Activated CD4-positive, alpha-beta T cell treated with anti-CD3 and anti-CD28 coated beads for 4 hours (primary cell): ENCODE results near the gene DST.
"Not testable (repeated sequence)": the region's sequence is repeated elsewhere in the genome, so short reads cannot be mapped to it uniquely, and the experiment has no call there.

Experiments used
- DNase-seq, 2 donors: peaks; one replicate each; pipeline ENCODE4 v3.0.0-alpha.2; 2020

DST gene

GRCh38 chr6:56513631-56514030, 129.1 kb downstream of the DST start:
- no peak for DNase-seq

DNA sequence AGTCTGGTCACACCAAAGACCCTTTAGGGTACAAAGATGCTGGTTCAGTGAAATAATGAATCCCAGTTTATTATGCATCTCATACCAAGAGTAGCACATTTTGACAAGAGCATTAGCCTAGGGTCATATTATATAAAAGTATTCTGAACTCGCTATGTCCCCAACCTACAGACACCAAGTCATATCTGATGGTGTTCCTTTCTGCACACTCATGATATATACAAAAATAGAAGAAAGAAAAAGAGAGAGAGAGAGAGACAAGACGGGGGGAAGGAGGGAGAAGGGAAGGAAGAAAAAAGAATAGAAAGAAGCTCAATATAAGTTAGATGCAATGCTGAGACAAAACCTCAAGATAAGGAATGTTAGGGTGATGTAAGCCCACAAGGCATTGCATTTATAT, 131.1 kb downstream of the DST start:
- DNase-seq = no peak

DNA sequence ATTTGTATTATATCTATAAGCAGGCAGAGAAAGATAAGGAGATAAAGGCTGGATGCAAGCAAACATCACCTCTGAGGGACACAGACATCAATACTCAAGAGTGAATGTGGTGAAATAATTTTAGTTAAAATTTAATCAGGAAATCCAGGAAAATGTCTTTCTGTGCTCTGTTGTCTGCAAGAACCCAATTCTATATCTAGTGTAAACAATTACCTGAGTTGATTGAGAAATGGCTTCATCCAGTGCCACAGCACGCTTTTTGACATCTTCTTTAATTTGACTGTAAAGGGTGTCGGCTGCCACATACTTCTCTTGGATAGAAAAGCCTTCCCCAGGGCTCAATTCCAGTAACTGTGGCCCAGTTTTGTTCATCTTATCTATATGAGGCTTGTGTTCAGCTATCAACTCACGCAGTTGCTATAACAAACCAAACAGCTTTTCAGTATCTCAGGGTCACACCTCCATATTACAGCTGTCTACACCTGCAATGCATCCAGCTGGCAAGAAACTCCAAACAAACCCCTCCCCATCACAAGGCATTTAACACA, 131.6 kb downstream of the DST start:
- DNase-seq = no peak

GRCh38 chr6:56509031-56509430, 133.7 kb downstream of the DST start:
- DNase-seq = no peak

DNA sequence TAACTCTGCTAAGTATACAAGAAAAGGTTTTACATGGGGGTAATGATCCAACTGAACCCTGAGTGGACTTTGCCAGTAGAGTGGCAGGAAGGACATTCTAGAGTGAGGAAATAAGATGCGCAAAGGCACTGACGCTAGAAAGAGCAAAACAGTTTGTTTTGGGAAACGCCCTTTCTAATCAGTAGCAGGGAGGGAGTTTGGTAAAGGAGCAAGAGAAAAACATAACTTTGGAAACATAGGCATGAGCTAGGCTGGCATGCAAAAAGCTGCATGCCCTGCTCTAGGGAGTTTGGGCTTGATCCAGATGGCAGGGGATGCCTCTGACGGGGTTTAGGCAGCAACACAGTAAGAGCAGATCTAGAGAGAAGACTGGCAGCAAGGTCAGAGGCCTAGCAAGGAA, 135.2 kb downstream of the DST start:
- DNase-seq = no peak

GRCh38 chr6:56505512-56506260, 137.0 kb downstream of the DST start:
- no peak for DNase-seq

GRCh38 chr6:56501993-56502392, 140.7 kb downstream of the DST start:
- DNase-seq = no peak

DNA sequence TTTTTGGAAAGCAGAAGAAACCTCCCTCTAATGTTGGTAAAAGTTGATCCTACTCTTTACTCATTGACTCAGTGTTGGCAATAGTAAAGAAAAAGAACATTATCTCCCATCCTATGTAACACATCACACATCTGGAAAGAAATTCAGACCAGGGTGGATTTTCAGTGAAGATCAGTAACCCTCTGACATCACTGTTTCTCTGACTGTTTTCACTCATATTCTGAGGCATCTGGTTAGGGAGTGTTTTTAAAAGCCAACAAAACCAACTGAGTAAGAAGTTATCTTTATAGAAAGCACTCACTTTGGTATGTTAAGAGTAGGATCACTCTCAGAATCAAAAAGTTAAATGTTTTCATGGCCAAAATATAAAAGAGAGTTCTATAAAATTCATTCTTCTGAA, 143.6 kb downstream of the DST start:
- DNase-seq = no peak

- DNase-seq = no peak
Measured at GRCh38 chr6:56497691-56498090, 145.0 kb downstream of the DST start.

DNA sequence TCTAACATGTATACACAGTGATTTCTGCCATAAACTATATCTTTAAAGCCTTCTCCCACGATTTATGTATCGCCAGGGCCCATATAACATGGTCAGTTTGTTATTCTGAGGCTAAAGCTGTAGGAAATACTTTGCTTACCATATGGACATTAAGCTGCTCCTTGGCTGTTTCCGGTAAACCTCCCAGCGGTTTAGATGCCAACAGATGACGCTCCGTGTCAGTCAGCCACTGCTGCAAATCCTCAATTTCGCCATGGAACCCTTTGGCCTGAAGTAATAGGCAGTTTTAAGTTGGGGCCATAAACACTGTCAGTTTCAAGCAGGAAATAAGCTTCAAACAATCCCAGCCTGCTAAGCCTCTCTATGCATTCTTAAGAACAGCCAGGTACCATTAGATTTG, 145.4 kb downstream of the DST start:
- no peak for DNase-seq

DNA sequence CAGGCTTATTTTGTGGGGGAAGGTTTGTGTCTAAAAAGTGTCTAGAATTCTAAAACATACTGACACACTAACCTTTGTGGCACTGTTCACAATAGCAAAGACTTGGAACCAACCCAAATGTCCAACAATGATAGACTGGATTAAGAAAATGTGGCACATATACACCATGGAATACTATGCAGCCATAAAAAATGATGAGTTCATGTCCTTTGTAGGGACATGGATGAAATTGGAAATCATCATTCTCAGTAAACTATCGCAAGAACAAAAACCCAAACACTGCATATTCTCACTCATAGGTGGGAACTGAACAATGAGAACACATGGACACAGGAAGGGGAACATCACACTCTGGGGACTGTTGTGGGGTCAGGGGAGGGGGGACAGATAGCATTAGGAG, 146.0 kb downstream of the DST start:
- DNase-seq = not testable (repeated sequence)

GRCh38 chr6:56495654-56496053, 147.0 kb downstream of the DST start:
- DNase-seq = no peak

DNA sequence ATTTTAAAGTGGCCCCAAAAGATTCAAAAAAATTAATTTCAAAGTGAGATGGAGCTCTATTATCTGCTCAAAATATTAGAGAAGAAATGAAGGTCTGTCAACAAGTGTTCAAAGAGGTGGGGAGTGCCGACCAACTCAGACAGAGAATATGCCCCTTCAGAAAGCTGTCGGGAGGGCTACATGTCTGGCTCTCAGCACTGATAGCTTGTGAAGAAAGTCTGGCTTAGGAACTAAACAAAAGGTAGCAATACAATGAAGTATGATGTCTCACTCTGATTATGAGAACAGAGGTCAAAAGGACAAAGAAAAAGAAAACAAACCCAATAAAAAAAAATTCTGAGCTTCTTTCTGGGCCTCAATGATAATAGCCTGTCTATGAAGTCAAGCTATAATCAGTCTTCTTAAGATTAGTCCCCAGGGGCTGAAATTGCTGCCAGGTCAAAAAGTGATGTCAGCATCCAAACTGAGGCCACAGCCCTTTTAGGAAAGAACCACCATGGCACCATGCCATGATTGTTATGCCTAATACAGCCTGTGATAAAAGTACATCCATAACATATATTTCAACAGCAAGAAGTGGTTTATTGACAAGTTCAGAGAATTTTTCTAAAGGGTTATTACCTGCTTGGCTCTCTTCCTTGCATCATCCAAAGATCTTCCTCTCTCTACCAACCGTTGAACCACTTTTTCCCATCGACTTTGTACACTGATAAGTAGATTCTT, 150.9 kb downstream of the DST start:
- no peak for DNase-seq

DNA sequence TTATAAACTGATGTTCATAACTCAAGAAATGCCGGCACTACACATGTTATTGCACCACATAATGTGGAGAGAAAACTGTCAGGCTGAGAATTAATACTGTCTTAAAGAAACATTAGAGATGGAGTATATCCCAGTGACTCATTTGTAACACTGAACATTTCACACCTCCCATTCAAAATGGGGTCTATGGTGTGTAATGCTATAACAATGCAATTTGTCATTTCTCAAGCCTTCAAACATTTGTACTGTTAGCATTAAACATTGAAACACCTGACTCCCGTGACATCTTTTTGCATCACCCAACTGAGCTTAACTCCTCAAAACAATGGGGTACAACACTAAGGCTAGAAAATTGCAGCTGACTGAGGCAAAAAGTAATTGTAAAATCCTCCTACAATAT, 151.7 kb downstream of the DST start:
- no peak for DNase-seq

- no peak for DNase-seq
Measured at GRCh38 chr6:56489559-56489958, 153.1 kb downstream of the DST start.

- no peak for DNase-seq
Measured at GRCh38 chr6:56488281-56488680, 154.4 kb downstream of the DST start.

GRCh38 chr6:56486681-56487080, 156.0 kb downstream of the DST start:
- no peak for DNase-seq

DNA sequence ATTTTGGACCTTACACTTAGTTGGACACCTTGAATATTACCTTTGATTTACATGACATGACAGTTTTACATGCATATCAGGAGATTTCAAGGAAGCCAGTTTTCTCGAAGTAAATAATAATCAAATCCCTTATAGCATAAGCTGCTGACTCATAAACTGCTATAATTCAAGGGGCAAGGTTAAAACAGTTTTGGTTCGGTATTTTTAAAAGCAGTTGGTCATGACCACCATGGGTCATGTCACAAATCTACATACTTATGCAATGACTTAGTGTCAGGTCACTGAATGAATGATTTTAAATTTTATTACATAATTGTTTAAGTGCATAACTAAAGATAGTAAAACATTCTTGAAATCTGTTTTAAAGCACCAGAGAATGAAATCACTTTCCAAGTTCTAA, 158.0 kb downstream of the DST start:
- DNase-seq = no peak

DNA sequence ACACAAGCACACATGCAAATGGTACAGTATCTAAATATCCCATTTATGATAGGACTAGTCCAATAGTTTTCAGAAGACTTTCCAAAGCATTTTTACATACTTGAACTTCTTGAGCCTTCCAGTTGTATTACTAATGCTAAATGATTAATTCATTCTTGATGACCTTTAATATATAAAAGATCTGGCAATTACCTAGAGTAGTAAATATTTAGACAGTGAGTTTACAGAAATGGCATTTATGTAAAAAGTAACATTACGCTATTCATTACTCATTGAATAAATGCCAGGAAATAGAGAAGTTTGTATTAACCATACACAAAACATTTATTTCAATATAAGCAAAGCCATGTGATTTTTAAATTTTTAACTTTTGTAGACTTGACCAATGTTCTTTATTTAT, 158.8 kb downstream of the DST start:
- DNase-seq = no peak

- no peak for DNase-seq
Measured at GRCh38 chr6:56482525-56482924, 160.2 kb downstream of the DST start.

DNA sequence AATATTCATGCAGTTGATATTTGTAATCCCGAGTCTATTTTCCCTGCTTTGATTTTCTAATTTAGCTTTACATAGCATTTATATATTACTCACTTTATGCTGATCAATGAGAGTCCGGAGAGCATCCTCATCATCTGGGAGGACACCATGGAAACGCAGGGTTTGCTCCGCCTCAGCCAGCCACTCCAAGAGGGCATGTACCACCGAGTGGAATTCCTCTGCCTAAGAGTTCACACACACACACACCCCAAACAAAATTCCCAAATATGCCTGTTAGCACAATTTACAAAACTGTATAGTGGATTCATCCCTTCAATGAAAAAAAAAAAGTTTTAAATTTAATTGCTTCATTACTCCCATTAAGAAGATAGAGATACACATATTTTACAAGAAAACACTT, 160.7 kb downstream of the DST start:
- no peak for DNase-seq

- DNase-seq = no peak
Measured at GRCh38 chr6:56480654-56481337, 161.9 kb downstream of the DST start.

- DNase-seq = no peak
Measured at GRCh38 chr6:56480246-56480645, 162.4 kb downstream of the DST start.

GRCh38 chr6:56479381-56479780, 163.3 kb downstream of the DST start:
- no peak for DNase-seq
